Stimulated activated CD4-positive, alpha-beta T cell treated with anti-CD3 and anti-CD28 coated beads, Interleukin-2, amount 100 ng/mL, for 24 hours (primary cell): ENCODE measurements around the gene GFER.
"Not testable (repeated sequence)": the region's sequence is repeated elsewhere in the genome, so short reads cannot be mapped to it uniquely, and the experiment has no call there.

Source experiments
- DNase-seq, 2 donors: peaks; one replicate each; pipeline ENCODE4 v3.0.0-alpha.2; 2020

Gene GFER

DNA sequence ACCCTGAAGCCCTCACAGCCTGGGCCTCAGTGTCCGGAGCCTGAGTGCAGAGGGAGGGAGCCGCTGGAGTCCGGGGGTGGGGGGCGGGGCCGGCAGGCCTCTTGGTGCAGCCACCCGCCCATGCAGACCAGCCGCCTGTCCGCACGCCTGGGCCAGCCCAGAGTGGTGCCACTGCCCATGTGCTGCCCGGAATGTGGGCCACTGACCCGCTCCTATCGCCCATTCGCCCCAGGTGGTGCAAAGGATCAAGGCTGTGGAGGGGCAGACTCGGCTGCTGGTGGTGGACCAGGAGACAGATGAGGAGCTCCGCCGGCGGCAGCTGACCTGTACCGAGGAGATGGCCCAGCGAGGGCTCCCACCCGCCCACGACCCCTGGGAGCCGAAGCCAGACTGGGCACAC, 45.4 kb downstream of the GFER start:
- no peak for DNase-seq

DNA sequence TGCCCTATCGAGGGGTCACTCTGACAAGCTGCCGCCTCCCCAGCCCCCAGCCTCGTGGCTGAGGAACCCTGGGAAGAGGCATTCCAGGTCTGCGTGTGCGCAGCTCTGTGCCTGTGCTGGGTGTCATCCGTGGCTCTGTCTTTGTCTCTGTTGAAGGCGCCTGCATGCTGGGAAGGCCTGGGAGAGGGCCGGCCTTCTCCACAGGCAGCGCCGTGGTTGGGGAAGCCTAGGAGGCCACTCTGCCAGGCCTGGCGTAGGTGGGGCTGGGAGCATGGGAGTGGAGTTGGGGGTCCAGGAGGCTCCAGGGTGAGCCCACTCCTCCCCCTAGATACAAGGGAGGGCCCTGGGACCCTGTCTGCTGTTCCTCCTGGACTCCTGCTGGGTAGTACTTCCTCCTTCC, 46.0 kb downstream of the GFER start:
- no peak for DNase-seq

DNA sequence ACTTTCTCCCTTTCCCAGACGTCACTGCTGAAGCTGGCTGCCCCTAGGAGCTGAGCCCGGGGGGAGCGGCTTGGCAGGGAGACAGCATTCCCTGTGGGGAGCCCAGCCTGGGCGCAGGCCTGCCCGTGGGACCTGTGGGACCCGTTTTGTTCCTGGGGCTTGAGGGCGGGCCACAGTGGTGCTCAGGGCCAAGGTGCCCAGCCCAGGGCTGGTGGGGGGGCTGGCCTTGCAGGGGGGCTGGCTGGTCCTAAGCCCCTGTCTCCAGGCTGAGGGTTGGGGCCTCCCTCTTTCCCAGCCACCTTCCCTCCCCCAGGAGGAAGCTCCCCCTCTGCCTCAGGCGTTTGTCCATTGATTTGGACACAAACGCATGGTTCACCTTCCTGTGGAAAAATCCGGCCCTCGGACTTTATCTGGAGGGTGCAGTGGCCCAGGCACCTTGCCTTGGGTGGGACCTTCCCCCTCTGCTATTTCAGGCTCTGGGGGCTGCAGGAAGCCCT, 47.1 kb downstream of the GFER start:
- no peak for DNase-seq

DNA sequence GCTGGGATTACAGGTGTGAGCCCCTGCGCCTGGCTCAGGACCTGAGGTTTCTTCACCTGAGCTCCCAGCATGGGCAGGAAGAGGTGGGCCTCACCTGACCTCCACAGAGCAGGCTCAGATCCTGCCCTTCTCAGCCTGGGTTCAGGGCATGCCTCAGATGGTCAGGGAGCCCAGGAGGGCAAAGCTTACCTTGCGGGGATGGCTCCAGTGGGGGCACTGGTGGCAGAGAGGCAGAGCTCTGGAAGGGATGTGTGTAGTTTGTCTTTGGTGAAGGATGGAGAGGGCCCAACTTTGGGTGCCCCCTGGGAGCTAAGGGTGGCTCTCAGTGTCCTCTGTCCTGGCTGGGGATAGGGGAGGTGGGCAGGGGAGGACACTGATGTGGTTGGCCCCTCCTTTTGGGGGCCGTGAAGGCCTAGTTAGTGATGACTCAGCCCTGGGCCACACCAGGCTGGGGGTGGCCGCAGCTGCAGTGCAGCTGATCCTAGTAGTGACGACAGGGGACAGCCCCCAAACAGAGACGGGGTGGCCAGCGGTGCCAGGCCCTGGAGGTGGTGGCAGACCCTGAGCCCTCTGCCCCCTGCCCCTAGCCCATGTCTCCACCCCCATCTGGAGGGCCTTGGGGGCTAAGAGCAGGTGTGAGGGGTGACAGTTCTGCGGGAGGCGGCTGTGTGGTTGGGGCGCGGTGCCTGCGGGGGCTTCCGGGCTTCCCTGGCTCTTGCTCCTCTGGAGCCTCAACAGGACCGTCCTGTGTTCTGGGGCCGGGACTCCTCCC, 48.5 kb downstream of the GFER start:
- no peak for DNase-seq

DNA sequence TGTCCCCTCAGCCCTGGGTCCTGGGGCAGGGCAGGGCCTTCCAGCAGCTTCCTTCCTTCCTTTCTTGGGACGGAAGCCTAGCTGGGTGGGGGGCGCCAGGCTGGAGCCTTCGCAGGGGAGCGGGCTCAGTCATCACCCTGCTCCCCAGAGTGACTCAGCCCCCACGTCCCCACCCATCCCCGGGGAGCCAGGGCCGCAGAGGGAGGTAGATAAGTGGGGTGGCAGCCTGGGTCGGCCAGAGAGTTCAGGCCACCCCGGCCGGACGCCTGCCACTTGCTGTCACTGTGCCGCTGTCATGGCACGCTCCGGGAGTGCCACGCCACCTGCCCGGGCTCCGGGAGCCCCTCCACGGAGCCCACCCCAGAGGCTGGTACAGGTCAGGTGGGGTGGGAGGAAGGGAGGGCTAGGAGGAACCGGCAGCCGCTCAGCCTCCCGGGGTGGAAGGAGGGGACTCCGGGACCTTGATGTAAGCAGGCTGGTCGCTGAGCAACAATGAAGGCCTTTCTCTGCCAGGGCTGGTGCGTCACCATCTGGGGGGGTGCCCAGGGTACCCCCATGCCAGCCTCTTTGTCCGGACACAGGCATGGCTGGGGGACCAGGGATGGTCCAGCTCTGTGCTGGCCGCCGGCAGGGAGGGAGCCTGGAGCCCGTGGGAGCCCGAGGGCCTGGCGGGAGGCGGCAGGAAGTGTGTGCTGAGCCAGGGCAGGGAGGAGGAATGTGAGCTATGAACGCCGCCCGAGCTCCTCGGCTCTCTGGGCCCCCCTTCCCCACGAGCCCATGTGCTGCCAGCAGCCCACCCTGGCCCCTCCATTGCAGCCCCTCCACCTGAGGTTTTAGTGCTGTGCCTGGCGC, 49.3 kb downstream of the GFER start:
- DNase-seq = no peak

DNA sequence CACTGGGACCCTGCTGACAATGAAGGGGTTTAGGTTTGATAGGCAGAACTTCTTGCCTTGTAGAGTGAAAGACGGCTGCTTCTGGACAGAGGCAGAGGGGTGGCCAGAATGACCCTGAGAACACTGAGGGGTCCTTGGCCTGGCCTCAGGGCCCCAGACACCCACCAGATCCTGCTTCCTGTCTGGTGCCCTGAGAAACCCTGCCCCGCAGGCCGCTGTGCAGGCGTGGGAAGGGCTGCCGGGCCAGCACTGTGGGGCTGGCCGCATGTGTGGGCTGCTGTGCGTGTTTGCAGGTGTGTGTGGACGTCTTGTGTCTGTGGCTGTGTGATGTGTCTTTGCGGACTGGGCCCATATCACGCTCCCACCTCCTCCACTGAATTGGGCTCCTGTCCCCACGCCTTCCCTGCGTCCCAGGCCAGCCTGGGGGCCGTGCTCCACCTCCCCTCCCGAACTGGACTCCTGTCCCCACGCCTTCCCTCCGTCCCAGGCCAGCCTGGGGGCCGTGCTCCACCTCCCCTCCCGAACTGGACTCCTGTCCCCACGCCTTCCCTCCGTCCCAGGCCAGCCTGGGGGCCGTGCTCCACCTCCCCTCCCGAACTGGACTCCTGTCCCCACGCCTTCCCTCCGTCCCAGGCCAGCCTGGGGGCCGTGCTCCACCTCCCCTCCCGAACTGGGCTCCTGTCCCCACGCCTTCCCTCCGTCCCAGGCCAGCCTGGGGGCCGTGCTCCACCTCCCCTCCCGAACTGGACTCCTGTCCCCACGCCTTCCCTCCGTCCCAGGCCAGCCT, 50.1 kb downstream of the GFER start:
- not testable (repeated sequence) for DNase-seq

DNA sequence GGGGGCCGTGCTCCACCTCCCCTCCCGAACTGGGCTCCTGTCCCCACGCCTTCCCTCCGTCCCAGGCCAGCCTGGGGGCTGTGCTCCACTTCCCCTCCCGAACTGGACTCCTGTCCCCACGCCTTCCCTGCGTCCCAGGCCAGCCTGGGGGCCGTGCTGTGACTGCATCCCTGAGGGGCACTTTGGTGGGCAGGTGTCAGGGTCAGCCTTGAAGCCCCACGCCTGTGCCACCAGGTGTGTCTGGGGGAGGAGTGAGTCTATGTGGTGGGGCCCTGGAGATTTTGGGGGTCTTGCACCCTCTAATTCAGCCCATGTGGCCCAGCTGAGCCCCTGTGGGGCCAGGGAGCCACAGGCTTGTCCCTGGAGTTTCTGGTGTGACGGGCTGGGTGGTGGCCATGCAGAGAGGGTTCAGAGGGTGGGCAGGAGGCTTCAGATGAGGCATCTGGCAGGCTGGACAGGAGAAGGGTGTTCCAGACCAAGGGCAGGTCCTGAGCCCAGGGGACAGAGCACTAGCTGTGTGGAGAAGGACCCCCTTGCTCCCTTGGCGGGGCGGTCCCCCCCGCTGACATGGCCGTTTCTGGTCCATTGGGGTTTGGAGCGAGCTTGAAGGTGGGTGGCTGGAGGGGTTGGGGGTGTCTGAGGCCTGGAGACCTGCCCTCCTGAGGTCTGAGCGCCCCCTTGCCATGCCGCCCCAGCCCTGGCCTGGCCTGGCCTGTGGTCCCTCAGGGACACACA, 50.9 kb downstream of the GFER start:
- no peak for DNase-seq

DNA sequence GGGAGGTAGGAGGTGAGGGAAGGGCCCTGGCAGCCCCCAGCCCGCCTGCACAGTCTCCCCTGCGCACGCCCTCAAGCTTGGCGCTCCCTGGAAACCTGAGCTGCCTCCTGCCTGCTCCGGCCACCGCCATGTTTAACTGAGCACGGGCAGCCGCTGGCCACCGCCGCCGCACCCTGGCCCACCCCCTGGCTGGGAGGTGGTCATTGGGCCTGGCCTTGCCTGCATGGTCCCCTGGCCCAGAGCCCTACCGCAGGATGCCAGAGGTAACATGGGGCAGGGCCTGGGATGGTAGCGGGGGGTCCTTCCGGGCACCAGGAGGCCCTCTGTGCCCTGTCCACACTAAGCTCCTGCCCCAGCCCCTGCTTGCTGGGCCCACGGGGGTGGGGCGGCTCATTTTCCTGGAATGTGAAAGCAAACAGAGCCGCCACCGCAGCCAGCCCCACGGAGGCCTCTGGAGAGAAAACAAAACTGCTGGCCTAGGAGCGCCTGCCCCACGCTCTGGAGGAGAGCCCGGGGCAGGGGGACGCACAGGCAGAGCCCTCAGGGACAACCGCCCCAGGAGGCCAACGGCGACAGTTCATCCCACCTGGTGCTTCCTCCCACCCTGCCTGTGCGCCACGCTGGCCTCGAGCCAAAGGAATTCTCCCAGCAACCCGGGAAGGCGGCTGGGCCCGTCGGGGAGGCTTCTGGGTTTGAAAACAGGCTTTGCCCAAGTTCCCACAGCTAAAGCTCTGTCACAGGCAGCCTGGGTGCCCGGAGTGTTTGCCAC, 51.6 kb downstream of the GFER start:
- DNase-seq = no peak

DNA sequence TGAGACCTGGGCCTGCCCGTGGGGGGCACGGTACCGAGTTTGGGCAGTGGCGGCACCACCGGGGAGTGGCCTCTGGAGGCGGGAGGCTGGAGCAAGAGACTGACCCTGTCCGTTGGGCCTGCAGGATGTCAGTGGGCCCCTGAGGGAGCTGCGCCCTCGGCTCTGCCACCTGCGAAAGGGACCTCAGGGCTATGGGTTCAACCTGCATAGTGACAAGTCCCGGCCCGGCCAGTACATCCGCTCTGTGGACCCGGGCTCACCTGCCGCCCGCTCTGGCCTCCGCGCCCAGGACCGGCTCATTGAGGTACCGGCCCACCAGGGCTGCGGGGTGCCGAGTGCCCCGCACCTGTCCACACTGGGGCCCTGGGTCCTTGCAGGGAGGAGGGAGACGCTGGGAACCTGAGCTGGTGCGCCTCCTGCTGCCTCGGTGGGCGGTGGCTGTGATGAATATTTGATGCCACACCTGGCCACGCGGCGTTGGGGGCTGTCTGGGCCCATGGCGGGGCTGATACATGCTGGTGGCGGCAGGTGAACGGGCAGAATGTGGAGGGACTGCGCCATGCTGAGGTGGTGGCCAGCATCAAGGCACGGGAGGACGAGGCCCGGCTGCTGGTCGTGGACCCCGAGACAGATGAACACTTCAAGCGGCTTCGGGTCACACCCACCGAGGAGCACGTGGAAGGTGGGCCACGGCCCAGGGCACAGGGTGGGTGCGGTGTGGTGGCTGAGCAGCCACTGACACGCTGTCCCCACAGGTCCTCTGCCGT, 52.4 kb downstream of the GFER start:
- no peak for DNase-seq

DNA sequence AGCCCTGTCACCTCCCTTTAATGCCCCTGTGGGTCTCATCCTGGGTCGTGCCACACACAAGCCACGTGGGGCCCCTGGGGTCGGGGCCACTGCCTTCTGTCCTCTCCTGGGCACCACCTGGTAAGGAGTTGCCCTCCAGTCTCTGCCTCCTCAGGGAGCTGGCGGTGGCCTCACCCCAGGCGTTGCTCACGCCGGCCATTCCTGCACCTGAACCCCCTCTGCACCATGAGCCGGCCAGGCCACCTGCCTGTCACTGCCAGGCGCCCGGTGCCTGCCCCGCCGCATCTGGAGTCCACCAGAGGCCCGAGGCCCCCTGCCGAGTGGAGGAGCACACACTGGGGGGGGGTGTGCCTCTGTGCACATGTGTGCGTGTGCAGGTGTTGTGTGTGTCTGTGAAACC, 53.1 kb downstream of the GFER start:
- DNase-seq = no peak
